ENCODE results near the gene NXF1. TPM values are rescaled to one million over a fixed set of nuclear protein-coding genes. Genes with fewer than 3 reads are reported as not detected.

The NXF1 gene
- total and polyA plus RNA-seq, 2 of the 13 experiments (the other 11 are each of a cell fraction or from before 2014, with no cell fraction given), result 30.4 to 30.9 TPM

DNA sequence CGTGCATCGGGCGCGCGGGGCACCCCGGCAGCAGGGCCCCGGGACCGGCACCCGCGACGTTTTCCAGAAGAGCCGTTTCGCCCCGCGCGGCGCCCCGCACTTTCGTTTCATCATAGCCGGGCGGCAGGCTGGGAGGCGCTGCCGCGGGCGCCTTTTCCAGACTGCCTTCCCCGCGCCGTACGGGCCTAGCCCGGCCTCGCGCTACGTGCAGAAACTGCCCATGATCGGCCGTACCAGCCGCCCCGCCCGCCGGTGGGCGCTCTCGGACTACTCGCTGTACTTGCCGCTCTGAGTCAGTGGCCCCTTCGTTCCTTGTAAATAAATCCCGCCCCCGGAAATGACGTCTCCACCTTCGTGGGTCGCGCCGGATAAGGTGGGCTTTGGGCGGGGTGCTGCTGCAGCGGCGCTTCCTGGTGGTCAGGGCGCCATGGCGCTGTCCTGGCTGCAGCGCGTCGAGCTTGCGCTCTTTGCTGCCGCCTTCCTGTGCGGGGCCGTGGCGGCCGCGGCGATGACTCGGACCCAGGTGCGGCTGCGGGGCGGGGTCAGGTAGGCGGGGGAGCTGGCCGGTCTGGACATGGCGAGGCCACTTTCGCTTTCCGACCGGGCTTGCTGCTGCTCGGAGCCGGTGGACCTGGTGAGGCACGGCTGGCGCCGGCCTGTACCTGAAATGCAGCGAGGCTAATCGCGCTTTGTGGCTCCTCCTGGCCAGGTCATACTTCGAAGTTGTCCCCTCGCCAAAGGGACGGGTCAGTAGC, 18.1 kb downstream of the NXF1 start, which contains the start of gene TMEM179B (continued):
- TF ChIP-seq, protein P1, sequence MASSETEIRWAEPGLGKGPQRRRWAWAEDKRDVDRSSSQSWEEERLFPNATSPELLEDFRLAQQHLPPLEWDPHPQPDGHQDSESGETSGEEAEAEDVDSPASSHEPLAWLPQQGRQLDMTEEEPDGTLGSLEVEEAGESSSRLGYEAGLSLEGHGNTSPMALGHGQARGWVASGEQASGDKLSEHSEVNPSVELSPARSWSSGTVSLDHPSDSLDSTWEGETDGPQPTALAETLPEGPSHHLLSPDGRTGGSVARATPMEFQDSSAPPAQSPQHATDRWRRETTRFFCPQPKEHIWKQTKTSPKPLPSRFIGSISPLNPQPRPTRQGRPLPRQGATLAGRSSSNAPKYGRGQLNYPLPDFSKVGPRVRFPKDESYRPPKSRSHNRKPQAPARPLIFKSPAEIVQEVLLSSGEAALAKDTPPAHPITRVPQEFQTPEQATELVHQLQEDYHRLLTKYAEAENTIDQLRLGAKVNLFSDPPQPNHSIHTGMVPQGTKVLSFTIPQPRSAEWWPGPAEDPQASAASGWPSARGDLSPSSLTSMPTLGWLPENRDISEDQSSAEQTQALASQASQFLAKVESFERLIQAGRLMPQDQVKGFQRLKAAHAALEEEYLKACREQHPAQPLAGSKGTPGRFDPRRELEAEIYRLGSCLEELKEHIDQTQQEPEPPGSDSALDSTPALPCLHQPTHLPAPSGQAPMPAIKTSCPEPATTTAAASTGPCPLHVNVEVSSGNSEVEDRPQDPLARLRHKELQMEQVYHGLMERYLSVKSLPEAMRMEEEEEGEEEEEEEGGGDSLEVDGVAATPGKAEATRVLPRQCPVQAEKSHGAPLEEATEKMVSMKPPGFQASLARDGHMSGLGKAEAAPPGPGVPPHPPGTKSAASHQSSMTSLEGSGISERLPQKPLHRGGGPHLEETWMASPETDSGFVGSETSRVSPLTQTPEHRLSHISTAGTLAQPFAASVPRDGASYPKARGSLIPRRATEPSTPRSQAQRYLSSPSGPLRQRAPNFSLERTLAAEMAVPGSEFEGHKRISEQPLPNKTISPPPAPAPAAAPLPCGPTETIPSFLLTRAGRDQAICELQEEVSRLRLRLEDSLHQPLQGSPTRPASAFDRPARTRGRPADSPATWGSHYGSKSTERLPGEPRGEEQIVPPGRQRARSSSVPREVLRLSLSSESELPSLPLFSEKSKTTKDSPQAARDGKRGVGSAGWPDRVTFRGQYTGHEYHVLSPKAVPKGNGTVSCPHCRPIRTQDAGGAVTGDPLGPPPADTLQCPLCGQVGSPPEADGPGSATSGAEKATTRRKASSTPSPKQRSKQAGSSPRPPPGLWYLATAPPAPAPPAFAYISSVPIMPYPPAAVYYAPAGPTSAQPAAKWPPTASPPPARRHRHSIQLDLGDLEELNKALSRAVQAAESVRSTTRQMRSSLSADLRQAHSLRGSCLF (CRISPR knock-in tag; IDR thresholded peaks at IDR 0.05; ENCODE audit: borderline replicate concordance), result no peak
- TF ChIP-seq ZNF768 (CRISPR knock-in tag; IDR thresholded peaks at IDR 0.05) (peak; percentile 79), NFYC (CRISPR knock-in tag; IDR thresholded peaks at IDR 0.05) (peak; percentile 51), CENPX (CRISPR knock-in tag; IDR thresholded peaks at IDR 0.05) (no peak), PHB2 (IDR thresholded peaks at IDR 0.05; ENCODE audit: partially characterized antibody) (no peak), SNAI1 (CRISPR knock-in tag; IDR thresholded peaks at IDR 0.05; ENCODE audit: borderline replicate concordance) (0 out of 2 replicates have a peak, but pooled peaks have one; percentile 18), NPAS2 (CRISPR knock-in tag; IDR thresholded peaks at IDR 0.05; ENCODE audit: borderline replicate concordance) (no peak), PAX8 (CRISPR knock-in tag; IDR thresholded peaks at IDR 0.05; ENCODE audit: borderline replicate concordance) (peak; percentile 96), CREBL2 (CRISPR knock-in tag; IDR thresholded peaks at IDR 0.05; ENCODE audit: borderline replicate concordance) (no peak), MBNL3 (CRISPR knock-in tag; conservative IDR thresholded peaks at IDR 0.05) (no peak), ZNF432 (CRISPR knock-in tag; IDR thresholded peaks at IDR 0.05; ENCODE audit: borderline replicate concordance) (no peak), HNRNPLL (IDR thresholded peaks at IDR 0.05; ENCODE audit: low read depth, low read length, poor library complexity, severe bottlenecking) (peak; percentile 60), RFX3 (CRISPR knock-in tag; IDR thresholded peaks at IDR 0.05) (no peak), SYNCRIP (IDR thresholded peaks at IDR 0.05; ENCODE audit: insufficient read depth, low read depth, low read length) (no peak), TRAFD1 (CRISPR knock-in tag; IDR thresholded peaks at IDR 0.05; ENCODE audit: borderline replicate concordance) (no peak), GPBP1L1 (CRISPR knock-in tag; IDR thresholded peaks at IDR 0.05) (no peak)
- TF ChIP-seq, protein P2, sequence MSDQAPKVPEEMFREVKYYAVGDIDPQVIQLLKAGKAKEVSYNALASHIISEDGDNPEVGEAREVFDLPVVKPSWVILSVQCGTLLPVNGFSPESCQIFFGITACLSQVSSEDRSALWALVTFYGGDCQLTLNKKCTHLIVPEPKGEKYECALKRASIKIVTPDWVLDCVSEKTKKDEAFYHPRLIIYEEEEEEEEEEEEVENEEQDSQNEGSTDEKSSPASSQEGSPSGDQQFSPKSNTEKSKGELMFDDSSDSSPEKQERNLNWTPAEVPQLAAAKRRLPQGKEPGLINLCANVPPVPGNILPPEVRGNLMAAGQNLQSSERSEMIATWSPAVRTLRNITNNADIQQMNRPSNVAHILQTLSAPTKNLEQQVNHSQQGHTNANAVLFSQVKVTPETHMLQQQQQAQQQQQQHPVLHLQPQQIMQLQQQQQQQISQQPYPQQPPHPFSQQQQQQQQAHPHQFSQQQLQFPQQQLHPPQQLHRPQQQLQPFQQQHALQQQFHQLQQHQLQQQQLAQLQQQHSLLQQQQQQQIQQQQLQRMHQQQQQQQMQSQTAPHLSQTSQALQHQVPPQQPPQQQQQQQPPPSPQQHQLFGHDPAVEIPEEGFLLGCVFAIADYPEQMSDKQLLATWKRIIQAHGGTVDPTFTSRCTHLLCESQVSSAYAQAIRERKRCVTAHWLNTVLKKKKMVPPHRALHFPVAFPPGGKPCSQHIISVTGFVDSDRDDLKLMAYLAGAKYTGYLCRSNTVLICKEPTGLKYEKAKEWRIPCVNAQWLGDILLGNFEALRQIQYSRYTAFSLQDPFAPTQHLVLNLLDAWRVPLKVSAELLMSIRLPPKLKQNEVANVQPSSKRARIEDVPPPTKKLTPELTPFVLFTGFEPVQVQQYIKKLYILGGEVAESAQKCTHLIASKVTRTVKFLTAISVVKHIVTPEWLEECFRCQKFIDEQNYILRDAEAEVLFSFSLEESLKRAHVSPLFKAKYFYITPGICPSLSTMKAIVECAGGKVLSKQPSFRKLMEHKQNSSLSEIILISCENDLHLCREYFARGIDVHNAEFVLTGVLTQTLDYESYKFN (CRISPR knock-in tag; conservative IDR thresholded peaks at IDR 0.05), result peak; percentile 68
